ENCODE results near the gene PARP1.
A peak's percentile ranks its signal among the peaks of the same experiment; 100 is the strongest.

Gene PARP1

DNA sequence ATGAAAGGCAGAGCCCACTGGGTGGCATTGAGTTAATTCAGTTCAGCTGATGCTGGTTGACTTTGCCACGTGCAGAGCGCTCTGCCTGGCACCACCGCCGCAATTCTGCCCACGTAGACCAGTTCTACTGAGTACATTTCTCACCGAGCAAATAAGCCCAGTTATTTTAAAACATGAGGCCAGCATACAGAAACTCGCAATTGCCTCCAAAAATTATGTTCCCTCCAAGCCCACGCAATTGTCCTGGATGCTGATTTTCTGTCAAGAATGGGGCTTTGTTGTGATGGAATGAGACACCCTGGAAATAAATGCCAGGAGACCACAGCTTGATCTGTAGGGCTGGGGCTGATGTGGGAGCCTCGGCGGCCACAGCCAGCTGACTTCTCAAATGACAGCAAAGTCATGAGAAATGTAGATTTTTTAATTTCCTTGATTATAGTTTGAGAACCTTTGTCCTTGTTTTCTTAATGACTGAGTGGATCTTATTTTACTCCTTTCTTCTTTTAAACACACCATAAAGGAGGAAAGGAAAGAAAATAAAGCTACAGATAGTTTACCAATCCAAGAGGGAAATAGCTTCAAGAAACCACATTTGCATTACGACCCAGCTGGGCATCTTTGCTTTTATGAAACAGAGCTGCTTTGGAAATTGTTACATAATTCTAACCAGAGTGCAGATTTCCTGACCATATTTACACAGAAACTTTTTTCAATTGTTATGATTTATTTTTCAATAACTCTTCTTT, 11.6 kb upstream of the PARP1 start:
- Histone ChIP-seq H3K36me3 (ENCODE audit: control insufficient read depth, insufficient read depth, low read length) (no peaks in the 10 kb centered on the region), H3K9me3 (ENCODE audit: control insufficient read depth, insufficient read depth, low read length) (no peaks in the 10 kb centered on the region), H3K4me1 (ENCODE audit: control insufficient read depth, insufficient read depth, low read length) (peaks cover 12% of the 10 kb centered on the region; the same call in 1 of the 2 replicates), H3K9ac (ENCODE audit: low read depth, low read length) (no peak overlapping the region), H3K27ac (ENCODE audit: low read depth, low read length) (no peak overlapping the region), H3K4me3 (ENCODE audit: low read depth, low read length) (no peak overlapping the region), H3K27me3 (ENCODE audit: control insufficient read depth, insufficient read depth, low read length) (no peaks in the 10 kb centered on the region)

GRCh38 chr1:226417830-226418546, 10.1 kb upstream of the PARP1 start:
- no peak overlapping the region for H3K9ac ChIP-seq (ENCODE audit: low read depth, low read length)

DNA sequence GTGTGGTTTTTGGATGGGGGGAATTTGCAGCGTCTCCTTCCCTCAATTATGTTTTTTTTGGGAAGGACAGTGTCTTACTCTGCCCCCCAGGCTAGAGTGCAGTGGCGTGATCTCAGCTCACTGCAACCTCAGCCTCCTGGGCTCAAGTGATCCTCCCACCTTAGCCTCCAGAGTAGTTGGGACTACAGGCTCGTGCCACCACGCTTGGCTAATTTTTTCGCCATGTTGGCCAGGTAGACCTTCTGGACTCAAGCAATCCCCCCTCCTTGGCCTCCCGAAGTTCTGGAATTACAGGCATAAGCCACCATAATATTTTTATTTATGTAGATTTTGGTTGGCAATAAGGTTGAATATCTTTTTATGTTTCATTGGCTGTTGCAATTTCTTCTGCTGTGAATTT, 9.5 kb upstream of the PARP1 start:
- Histone ChIP-seq H3K4me1 (ENCODE audit: control insufficient read depth, insufficient read depth, low read length) (peaks cover 8% of the 10 kb centered on the region; the same call in 1 of the 2 replicates), H3K27me3 (ENCODE audit: control insufficient read depth, insufficient read depth, low read length) (no peaks in the 10 kb centered on the region), H3K4me3 (ENCODE audit: low read depth, low read length) (no peak overlapping the region), H3K9ac (ENCODE audit: low read depth, low read length) (no peak overlapping the region), H3K36me3 (ENCODE audit: control insufficient read depth, insufficient read depth, low read length) (no peaks in the 10 kb centered on the region), H3K9me3 (ENCODE audit: control insufficient read depth, insufficient read depth, low read length) (no peaks in the 10 kb centered on the region), H3K27ac (ENCODE audit: low read depth, low read length) (no peak overlapping the region)

More at GRCh38 chr1:226417830-226418546, 10.1 kb upstream of the PARP1 start:
- no peak overlapping the region for H3K27ac ChIP-seq (ENCODE audit: low read depth, low read length)
- H3K27me3 ChIP-seq (ENCODE audit: control insufficient read depth, insufficient read depth, low read length), result no peaks in the 10 kb centered on the region
- peaks cover 8% of the 10 kb centered on the region; the same call in 1 of the 2 replicates for H3K4me1 ChIP-seq (ENCODE audit: control insufficient read depth, insufficient read depth, low read length)
- no peaks in the 10 kb centered on the region for H3K36me3 ChIP-seq (ENCODE audit: control insufficient read depth, insufficient read depth, low read length)
- no peaks in the 10 kb centered on the region for H3K9me3 ChIP-seq (ENCODE audit: control insufficient read depth, insufficient read depth, low read length)
- H3K4me3 ChIP-seq (ENCODE audit: low read depth, low read length), result no peak overlapping the region

DNA sequence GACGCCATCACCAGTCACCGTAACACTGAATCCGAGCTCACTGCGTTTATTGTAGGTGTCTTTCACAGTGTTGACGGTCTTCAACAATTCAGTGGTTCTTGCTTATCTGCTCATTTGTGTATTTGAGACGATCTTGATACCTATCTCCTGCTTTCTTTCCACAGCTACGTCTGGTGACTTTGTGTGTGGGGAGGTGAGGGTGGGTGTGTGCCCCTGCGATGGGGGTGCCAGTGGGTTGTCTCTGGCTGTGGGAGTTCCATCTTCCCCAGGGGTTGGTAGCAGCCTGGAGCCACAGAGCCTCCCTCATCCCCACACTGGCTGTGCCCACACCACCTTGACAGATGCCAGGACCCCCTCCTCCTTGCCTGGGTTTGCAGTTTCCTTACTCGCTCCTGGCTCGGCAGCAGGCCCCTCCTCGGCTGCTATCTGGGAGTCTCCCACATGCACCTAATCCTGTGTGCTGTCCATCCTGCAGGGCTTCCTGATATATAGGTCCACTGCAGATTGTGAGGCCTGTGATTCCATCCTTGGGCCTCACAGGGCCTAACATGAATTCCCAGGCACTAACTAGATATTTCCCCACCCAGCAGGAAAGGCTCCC, 6.3 kb upstream of the PARP1 start:
- Histone ChIP-seq H3K27me3 (ENCODE audit: control insufficient read depth, insufficient read depth, low read length) (no peaks in the 10 kb centered on the region), H3K36me3 (ENCODE audit: control insufficient read depth, insufficient read depth, low read length) (no peaks in the 10 kb centered on the region), H3K4me1 (ENCODE audit: control insufficient read depth, insufficient read depth, low read length) (peaks cover 8% of the 10 kb centered on the region; the same call in 1 of the 2 replicates), H3K9me3 (ENCODE audit: control insufficient read depth, insufficient read depth, low read length) (no peaks in the 10 kb centered on the region), H3K9ac (ENCODE audit: low read depth, low read length) (no peak overlapping the region), H3K27ac (ENCODE audit: low read depth, low read length) (no peak overlapping the region), H3K4me3 (ENCODE audit: low read depth, low read length) (no peak overlapping the region)

- H3K4me1 ChIP-seq (ENCODE audit: control insufficient read depth, insufficient read depth, low read length), result peaks cover under 1% of the 10 kb centered on the region; the same call in 1 of the 2 replicates
- H3K4me3 ChIP-seq (ENCODE audit: low read depth, low read length), result no peak overlapping the region
- H3K27me3 ChIP-seq (ENCODE audit: control insufficient read depth, insufficient read depth, low read length), result no peaks in the 10 kb centered on the region
- H3K36me3 ChIP-seq (ENCODE audit: control insufficient read depth, insufficient read depth, low read length), result no peaks in the 10 kb centered on the region
- no peak overlapping the region for H3K27ac ChIP-seq (ENCODE audit: low read depth, low read length)
- no peaks in the 10 kb centered on the region for H3K9me3 ChIP-seq (ENCODE audit: control insufficient read depth, insufficient read depth, low read length)
- H3K9ac ChIP-seq (ENCODE audit: low read depth, low read length), result no peak overlapping the region
These were observed 3.7 kb upstream of the PARP1 start for GRCh38 chr1:226411619-226412018.

GRCh38 chr1:226410958-226411357, 3.1 kb upstream of the PARP1 start:
- Histone ChIP-seq H3K27me3 (ENCODE audit: control insufficient read depth, insufficient read depth, low read length) (no peaks in the 10 kb centered on the region), H3K9me3 (ENCODE audit: control insufficient read depth, insufficient read depth, low read length) (no peaks in the 10 kb centered on the region), H3K27ac (ENCODE audit: low read depth, low read length) (no peak overlapping the region), H3K4me3 (ENCODE audit: low read depth, low read length) (no peak overlapping the region), H3K9ac (ENCODE audit: low read depth, low read length) (no peak overlapping the region), H3K4me1 (ENCODE audit: control insufficient read depth, insufficient read depth, low read length) (peaks cover 7% of the 10 kb centered on the region), H3K36me3 (ENCODE audit: control insufficient read depth, insufficient read depth, low read length) (no peaks in the 10 kb centered on the region)

GRCh38 chr1:226409392-226409791, 1.5 kb upstream of the PARP1 start:
- Histone ChIP-seq H3K4me3 (ENCODE audit: low read depth, low read length) (no peak overlapping the region), H3K4me1 (ENCODE audit: control insufficient read depth, insufficient read depth, low read length) (peaks cover 12% of the 10 kb centered on the region), H3K36me3 (ENCODE audit: control insufficient read depth, insufficient read depth, low read length) (no peaks in the 10 kb centered on the region), H3K27ac (ENCODE audit: low read depth, low read length) (no peak overlapping the region), H3K27me3 (ENCODE audit: control insufficient read depth, insufficient read depth, low read length) (no peaks in the 10 kb centered on the region), H3K9me3 (ENCODE audit: control insufficient read depth, insufficient read depth, low read length) (no peaks in the 10 kb centered on the region), H3K9ac (ENCODE audit: low read depth, low read length) (no peak overlapping the region)

GRCh38 chr1:226408285-226409184, 642 bp upstream of the PARP1 start:
- Histone ChIP-seq H3K27ac (ENCODE audit: low read depth, low read length) (no peak overlapping the region), H3K9ac (ENCODE audit: low read depth, low read length) (peak overlapping the region; percentile 15; the same call in 1 of the 2 replicates), H3K4me3 (ENCODE audit: low read depth, low read length) (peak overlapping the region; percentile 97), H3K9me3 (ENCODE audit: control insufficient read depth, insufficient read depth, low read length) (no peaks in the 10 kb centered on the region), H3K4me1 (ENCODE audit: control insufficient read depth, insufficient read depth, low read length) (peaks cover 21% of the 10 kb centered on the region), H3K27me3 (ENCODE audit: control insufficient read depth, insufficient read depth, low read length) (no peaks in the 10 kb centered on the region), H3K36me3 (ENCODE audit: control insufficient read depth, insufficient read depth, low read length) (no peaks in the 10 kb centered on the region)

GRCh38 chr1:226407199-226407496, 745 bp downstream of the PARP1 start:
- Histone ChIP-seq H3K27ac (ENCODE audit: low read depth, low read length) (peak overlapping the region; percentile 90), H3K9ac (ENCODE audit: low read depth, low read length) (peak overlapping the region; percentile 86), H3K9me3 (ENCODE audit: control insufficient read depth, insufficient read depth, low read length) (no peaks in the 10 kb centered on the region), H3K4me3 (ENCODE audit: low read depth, low read length) (peak overlapping the region; percentile 97), H3K4me1 (ENCODE audit: control insufficient read depth, insufficient read depth, low read length) (peaks cover 31% of the 10 kb centered on the region), H3K27me3 (ENCODE audit: control insufficient read depth, insufficient read depth, low read length) (no peaks in the 10 kb centered on the region), H3K36me3 (ENCODE audit: control insufficient read depth, insufficient read depth, low read length) (peaks cover 7% of the 10 kb centered on the region)

DNA sequence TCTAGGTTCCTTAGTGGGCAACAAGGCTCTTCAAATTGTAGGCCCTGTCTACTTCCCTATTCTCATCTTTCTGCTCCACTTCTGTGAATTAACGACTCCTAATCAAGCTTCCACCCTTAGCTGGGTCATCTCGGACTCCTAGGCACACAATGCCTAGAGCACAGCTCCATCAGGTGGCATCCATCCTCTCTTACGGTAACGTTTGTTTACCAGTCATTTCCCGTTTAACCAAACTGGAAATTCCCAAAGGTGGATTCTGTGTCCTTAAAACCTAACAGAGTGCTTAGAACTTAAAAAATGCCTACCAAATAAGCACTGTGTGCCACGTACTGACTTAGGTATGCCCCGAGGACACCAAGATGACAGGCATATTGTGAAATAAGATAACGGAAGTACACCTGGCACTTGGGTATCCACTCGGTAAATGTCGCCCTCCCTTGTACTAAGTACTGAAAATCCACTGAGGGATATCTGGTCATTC, 1.5 kb downstream of the PARP1 start:
- Histone ChIP-seq H3K4me3 (ENCODE audit: low read depth, low read length) (peak overlapping the region; percentile 97), H3K9ac (ENCODE audit: low read depth, low read length) (peak overlapping the region; percentile 86), H3K36me3 (ENCODE audit: control insufficient read depth, insufficient read depth, low read length) (peaks cover 14% of the 10 kb centered on the region), H3K27me3 (ENCODE audit: control insufficient read depth, insufficient read depth, low read length) (no peaks in the 10 kb centered on the region), H3K9me3 (ENCODE audit: control insufficient read depth, insufficient read depth, low read length) (no peaks in the 10 kb centered on the region), H3K27ac (ENCODE audit: low read depth, low read length) (peak overlapping the region; percentile 90), H3K4me1 (ENCODE audit: control insufficient read depth, insufficient read depth, low read length) (peaks cover 31% of the 10 kb centered on the region)

Data from HUES48 (cell line).